GM19023 (cell line): ENCODE results near the gene GDA.
A peak's percentile ranks its signal among the peaks of the same experiment; 100 is the strongest.

Experiments
- ATAC-seq: cut with Tn5 transposase; IDR thresholded peaks from one replicate; pipeline ENCODE4 v1.9.1; 2021; ENCODE audit warnings: mild to moderate bottlenecking, moderate library complexity; ENCODE audit not compliant: unreplicated experiment

GDA gene

GRCh38 chr9:72149231-72149975 is at the start of gene GDA:
Gene GDA (plus strand): TSS chr9:72149440. CDS start chr9:72149560, 120 bp downstream.
- peak; percentile 69 for ATAC-seq

- no peak for ATAC-seq
Measured at GRCh38 chr9:72102520-72102919, 46.7 kb upstream of the GDA start.

- ATAC-seq: no peak
Measured at GRCh38 chr9:72113056-72113455, 36.2 kb upstream of the GDA start.

GRCh38 chr9:72119853-72120252 is 29.4 kb upstream of the GDA start:
- ATAC-seq: no peak

DNA sequence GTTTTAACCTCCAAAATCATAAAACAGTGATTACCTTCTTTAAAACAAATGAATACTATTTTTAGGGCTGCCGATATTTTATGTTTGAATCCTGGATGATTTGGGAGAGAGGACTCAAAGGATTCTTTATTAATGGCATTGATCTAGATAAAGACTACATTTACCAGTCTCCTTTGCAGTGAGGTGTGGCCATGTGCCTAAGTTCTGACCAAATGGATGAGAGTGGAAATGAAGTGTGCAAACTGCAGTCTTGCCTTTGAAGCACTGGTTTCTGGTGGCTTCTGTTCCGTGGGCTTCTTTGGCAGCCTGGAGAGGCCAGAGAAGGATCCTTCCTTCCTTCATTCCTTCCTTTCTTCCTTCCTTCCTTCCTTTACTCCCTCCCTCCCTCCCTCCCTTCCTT is 24.3 kb upstream of the GDA start:
- ATAC-seq: no peak

- ATAC-seq: no peak
Measured at GRCh38 chr9:72127753-72128152, 21.5 kb upstream of the GDA start.

DNA sequence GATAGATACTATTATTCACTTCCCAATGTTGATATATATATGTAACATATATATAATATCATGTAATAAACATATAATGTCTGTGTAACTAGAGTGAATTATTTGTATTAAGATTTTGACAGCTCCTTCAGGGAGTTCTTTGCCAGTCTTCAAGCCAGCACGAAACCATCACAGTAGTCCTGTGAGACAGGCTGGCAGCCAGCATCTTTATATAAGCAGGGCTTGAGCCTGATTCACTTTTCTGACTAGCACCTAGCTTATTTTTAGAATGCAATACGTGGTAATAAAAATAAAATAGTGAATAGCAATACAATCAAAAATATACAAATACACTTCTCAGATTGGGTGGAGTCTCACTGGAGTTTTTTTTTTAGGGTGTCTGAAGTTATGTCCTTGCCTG is 20.7 kb upstream of the GDA start:
- no peak for ATAC-seq

- ATAC-seq: no peak
Measured at GRCh38 chr9:72129271-72130156, 19.7 kb upstream of the GDA start.

DNA sequence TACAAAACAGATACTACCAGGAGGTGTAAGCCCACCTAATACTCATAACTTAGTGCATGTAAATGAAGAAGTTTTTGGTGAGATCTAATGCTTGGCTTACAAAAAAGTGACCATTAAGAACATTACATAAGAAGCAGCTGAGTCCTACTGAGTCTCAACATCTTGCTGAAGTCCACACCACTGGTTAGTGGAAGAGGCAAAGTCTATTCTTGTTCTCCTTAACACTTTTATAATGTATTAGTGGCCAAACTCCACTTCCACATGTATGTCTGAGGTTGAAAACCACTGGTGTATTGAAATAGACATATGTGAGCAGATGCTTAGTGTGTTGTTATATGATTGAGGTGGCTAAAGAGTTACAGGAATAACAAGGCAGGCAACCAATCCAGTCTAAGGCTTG is 18.9 kb upstream of the GDA start:
- no peak for ATAC-seq

- ATAC-seq: no peak
Measured at GRCh38 chr9:72131206-72131605, 18.0 kb upstream of the GDA start.

DNA sequence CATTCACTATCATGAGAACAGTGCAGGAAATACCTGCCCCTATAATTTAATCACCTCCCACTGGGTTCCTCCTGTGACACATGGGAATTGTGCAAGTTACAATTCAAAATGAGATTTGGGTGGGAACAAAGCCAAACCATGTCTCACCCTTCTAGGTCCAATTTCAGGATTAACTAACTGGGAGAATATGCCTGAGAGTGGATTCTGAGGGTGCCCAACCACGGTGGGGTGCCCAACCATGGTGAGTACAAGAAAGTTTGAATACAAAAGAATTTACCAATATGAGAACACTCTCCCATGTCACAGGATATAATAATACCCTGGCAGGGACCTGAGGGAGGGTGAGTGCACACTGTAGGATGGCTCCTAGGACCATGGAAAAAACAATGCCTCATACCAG is 17.2 kb upstream of the GDA start:
- ATAC-seq: no peak

GRCh38 chr9:72133365-72134035 is 15.7 kb upstream of the GDA start:
- no peak for ATAC-seq

GRCh38 chr9:72134801-72135200 is 14.4 kb upstream of the GDA start:
- ATAC-seq: no peak

- no peak for ATAC-seq
Measured at GRCh38 chr9:72137697-72138365, 11.4 kb upstream of the GDA start.

DNA sequence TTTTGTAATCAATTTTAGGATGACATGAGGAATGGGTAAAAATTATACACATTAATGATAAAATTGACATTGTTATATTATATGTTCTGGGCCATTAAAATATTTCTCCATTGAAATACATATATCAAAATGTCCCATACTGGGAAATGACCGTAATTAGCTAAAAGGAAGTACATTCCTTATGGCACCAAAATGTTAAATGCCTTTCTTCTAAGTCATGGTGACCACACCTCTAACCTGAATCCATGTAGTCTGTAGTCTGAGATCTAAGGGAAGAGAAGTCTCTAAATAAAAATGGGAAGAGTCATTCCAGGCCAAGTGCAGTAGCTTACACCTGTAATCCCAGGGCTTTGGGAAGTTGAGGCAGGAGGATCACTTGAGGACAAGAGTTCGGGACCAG is 10.0 kb upstream of the GDA start:
- ATAC-seq: no peak

DNA sequence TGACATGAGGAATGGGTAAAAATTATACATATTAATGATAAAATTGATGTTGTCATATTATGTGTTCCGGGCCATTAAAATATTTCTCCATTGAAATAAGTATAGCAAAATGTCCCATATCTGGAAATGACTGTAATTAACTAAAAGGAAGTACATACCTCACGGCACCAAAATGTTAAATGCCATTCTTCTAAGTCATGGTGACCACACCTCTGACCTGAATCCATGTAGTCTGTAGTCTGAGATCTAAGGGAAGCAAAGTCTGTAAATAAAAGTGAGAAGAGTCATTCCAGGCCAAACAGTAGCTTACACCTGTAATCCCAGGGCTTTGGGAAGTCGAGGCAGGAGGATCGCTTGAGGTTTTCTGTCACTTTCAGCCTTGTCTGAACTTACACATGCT is 8.7 kb upstream of the GDA start:
- ATAC-seq: no peak

DNA sequence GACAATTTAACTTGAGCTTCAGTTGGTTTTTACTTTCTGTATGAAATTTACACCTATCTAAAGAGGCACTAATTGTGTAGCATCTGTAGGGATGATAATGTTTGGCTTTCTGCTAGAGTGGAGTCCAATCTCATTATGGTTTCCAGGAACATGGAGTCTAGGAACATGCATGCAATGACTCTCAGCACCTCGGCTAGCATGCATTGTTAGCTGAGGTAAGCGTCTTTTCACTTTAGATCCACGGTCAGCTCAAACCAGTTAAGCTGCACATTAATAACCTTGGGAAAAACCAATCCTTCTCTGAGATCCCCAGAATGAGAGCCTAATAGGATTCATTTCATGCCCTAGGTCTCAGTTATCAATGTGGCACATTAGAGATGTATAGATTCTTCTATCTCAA is 7.8 kb upstream of the GDA start:
- ATAC-seq: no peak

- no peak for ATAC-seq
Measured at GRCh38 chr9:72144756-72145492, 4.3 kb upstream of the GDA start.

DNA sequence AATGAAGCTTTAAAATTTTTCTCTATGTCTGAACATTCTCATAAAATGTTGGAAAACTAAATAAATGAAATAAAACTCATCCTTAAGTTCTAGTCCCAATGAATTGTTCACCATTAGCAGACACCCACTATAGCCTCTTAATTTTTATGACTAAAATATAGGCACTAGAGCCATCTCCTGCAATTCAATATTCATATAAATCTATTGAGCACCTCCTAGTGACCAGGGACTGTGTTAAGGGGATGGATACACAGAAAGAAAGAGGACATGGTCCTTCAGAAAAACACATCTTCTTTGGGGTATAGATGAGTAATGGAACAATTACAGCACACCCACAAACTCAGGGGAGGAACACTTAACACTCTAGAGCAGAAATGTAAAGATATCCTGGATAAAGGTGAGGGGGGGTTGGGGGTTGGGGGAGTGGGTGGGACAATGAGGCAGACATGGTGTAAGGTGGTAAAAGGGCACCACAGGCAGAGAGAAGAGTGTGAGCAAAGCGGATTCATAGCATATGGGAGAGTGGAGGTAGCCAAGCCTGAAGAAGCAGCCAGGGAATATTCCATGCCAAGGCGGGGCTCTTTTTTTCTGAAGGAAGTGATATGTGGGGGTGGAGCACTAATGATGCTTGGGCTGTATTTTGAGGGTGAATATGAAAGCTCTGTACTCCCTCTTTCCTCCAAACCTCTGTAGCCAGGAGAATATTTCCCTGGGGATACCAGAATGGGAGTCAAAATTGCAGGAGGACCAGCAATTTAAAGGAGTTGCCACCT is 3.3 kb upstream of the GDA start:
- ATAC-seq: no peak

GRCh38 chr9:72147676-72148075 is 1.6 kb upstream of the GDA start:
- no peak for ATAC-seq
